ENCODE measurements around the gene LCE2B.
"Not testable (repeated sequence)": the region's sequence is repeated elsewhere in the genome, so short reads cannot be mapped to it uniquely, and the experiment has no call there.

The LCE2B gene, protein sequence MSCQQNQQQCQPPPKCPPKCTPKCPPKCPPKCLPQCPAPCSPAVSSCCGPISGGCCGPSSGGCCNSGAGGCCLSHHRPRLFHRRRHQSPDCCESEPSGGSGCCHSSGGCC

DNA sequence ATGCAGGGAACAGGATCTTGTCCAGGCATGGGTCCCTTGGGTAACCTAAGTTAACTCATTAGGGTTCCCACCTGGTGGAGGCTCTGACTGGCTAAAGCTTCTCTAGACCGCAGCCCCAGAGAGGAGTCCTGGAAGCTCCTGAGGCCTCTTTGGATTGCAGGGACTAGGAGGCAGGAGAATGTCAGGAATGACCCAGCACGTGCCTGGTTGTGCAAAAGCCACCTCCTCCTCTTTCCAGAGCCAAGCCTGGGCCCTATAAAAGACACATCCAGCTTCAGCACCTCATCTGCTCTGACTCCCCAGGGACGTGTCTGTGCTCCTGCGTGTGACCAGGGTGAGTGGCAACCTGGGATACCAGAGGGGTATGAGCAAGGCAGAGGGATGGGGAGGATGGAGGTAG is at the start of gene LCE2B:
Gene LCE2B (plus strand): TSS at position 301 of the 400 bp plus-strand sequence. CDS start 721 bp downstream, outside the sequence.
- not testable (repeated sequence) for H3K4me3 ChIP-seq (ENCODE audit: low read depth, low read length); DNase-seq (ENCODE audit: low read depth)

DNA sequence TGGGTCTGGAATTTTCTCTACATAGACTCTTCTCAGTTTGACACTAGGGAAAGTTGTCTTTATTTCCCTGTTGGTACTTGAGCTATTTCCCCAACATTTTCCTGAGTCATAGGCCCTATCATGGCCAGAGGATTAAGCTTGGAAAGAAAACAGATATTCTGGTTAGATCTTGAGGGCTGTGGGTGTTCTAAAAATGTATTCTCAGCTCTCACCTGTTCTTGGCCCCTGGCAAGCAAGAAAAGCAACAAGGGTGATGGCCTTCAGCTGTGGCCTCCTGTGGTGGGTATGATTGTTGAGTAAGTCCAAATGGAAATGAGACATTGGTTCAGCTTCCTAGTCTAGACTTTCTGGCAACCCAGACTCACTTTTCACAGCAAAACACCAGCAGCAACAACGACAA is 45.6 kb upstream of the LCE2B start:
- DNase-seq (ENCODE audit: low read depth), result no peak
- TF ChIP-seq, protein P1, sequence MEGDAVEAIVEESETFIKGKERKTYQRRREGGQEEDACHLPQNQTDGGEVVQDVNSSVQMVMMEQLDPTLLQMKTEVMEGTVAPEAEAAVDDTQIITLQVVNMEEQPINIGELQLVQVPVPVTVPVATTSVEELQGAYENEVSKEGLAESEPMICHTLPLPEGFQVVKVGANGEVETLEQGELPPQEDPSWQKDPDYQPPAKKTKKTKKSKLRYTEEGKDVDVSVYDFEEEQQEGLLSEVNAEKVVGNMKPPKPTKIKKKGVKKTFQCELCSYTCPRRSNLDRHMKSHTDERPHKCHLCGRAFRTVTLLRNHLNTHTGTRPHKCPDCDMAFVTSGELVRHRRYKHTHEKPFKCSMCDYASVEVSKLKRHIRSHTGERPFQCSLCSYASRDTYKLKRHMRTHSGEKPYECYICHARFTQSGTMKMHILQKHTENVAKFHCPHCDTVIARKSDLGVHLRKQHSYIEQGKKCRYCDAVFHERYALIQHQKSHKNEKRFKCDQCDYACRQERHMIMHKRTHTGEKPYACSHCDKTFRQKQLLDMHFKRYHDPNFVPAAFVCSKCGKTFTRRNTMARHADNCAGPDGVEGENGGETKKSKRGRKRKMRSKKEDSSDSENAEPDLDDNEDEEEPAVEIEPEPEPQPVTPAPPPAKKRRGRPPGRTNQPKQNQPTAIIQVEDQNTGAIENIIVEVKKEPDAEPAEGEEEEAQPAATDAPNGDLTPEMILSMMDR (conservative IDR thresholded peaks at IDR 0.05; ENCODE audit: low read depth, low read length), result no peak
- no peak overlapping the region for H3K4me3 ChIP-seq (ENCODE audit: low read depth, low read length)

DNA sequence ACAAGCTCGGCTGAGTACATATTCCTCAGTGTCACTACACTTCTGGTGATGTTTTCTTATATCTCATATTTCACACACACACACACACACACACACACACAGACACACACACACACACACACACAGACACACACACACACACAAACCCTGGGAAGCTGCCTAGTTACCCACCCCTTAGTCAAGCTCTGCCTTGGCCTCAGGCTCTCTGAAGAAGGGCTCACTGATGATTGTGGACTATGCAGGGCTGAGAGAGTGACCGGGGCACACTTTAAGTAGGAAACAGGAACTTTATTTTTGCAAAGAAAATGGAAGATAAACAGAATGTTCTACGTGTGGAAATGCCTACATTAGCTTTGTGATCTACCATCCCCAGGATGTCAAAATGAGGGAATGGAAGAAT is 42.0 kb upstream of the LCE2B start:
- no peak for DNase-seq (ENCODE audit: low read depth)
- TF ChIP-seq, protein P1 (conservative IDR thresholded peaks at IDR 0.05; ENCODE audit: low read depth, low read length), result no peak
- H3K4me3 ChIP-seq (ENCODE audit: low read depth, low read length), result no peak overlapping the region

DNA sequence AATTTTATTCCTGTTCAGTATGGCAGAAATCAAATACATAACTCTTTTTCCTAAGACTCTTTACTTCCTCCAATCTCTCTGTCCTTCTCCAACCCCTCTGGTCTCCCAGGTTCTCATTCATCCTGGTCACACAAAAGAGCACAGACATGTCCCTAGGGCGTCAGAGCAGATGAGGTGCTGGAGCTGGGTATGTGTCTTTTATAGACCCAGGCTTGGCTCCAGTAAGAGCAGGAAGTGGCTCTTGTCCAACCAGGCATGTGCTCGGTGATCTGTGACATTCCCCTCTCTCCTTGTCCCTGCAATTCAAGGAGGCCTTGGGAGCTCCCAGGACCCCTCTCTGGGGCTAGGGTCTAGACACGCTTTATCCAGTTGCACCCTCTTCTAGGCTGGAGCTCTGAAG is 40.8 kb upstream of the LCE2B start:
- TF ChIP-seq, protein P1 (conservative IDR thresholded peaks at IDR 0.05; ENCODE audit: low read depth, low read length), result no peak
- no peak for DNase-seq (ENCODE audit: low read depth)
- H3K4me3 ChIP-seq (ENCODE audit: low read depth, low read length), result no peak overlapping the region

DNA sequence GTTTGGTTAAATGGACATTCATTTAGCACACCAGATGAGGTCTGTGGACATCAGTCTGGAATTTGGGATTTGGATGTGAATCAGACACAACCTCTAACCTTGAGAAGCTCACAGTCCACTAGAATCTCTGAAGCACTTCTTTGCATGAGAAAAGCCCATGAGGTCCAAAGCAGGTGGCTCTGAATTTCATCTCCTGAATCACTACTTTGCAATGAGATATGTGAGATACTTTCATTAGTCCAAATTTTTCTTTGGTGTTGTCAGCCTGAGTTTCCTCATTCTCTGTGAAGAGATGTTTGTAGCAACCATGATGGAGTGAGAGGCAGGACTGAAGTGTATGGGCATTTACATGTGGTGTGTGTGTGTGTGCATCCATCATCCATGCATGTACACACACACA is 39.3 kb upstream of the LCE2B start:
- DNase-seq (ENCODE audit: low read depth), result no peak
- no peak overlapping the region for H3K4me3 ChIP-seq (ENCODE audit: low read depth, low read length)
- TF ChIP-seq, protein P1 (conservative IDR thresholded peaks at IDR 0.05; ENCODE audit: low read depth, low read length), result no peak

DNA sequence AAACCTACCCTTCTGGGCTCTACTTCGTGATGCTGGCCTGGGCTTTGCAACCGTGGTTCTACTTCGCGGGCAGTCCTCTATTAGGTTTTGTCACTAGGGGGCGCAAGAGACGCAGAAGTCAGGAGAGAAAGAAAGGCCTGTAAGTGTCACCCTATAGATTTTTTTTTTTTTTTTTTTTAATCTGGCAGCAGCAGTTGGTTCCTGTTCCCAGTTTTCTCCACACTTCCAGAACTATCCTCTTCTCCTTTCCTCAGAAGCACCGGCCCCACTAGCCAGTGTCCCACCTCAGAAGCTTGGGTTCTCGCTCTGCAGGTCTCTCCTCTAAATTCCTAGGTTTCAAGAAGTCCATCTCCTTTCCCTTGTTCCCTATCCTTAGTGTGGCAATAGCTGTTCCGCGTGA is 31.8 kb upstream of the LCE2B start:
- DNase-seq (ENCODE audit: low read depth), result peak; percentile 38
- TF ChIP-seq, protein P1 (conservative IDR thresholded peaks at IDR 0.05; ENCODE audit: low read depth, low read length), result peak; percentile 66
- H3K4me3 ChIP-seq (ENCODE audit: low read depth, low read length), result no peak overlapping the region

DNA sequence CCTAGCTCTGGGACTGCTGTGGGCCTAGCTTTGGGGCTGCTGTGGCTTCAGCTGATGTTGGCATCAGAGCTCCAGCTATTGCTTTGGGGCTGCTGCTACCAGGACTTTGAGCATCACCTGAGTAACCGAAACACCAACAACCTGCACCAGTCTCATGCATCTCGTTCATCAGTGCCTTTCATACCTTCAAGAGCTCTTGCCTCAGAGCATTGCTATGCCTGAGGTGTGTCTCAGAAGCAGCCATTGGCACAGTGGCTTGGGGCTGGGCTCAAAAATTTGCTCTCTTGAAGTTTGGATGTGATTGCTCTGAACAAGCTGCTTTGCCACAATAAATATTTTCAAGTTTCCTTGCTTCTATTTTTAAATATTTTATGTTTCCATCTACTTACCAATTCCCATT is 29.5 kb upstream of the LCE2B start:
- H3K4me3 ChIP-seq (ENCODE audit: low read depth, low read length), result no peak overlapping the region
- no peak for DNase-seq (ENCODE audit: low read depth)
- TF ChIP-seq, protein P1 (conservative IDR thresholded peaks at IDR 0.05; ENCODE audit: low read depth, low read length), result no peak

All from choroid plexus epithelial cell (primary cell).